Epithelial cell of prostate (primary cell): Measurements from ENCODE around the gene PRSS36.
"Not testable (repeated sequence)": the region's sequence is repeated elsewhere in the genome, so short reads cannot be mapped to it uniquely, and the experiment has no call there.

Experiments used
- DNase-seq: peaks from one replicate; pipeline ENCODE4 v3.0.0-alpha.2; 2011; ENCODE audit warnings: low read depth, low spot score
- H3K27ac ChIP-seq: fragments of 450-650 bp; 2 replicates; pipeline ENCODE4 v1.5.1; 2017; ENCODE audit warnings: mild to moderate bottlenecking

PRSS36 gene

GRCh38 chr16:31185339-31185738 lies 35.5 kb upstream of the PRSS36 start:
- DNase-seq = no peak
- no peak overlapping the region for H3K27ac ChIP-seq

GRCh38 chr16:31184888-31185287 lies 35.0 kb upstream of the PRSS36 start:
- no peak for DNase-seq
- H3K27ac ChIP-seq = no peak overlapping the region

- H3K27ac ChIP-seq = no peak overlapping the region
- DNase-seq = no peak
Measured at GRCh38 chr16:31183432-31184428, 33.9 kb upstream of the PRSS36 start.

- H3K27ac ChIP-seq = peak overlapping the region; percentile 81
- no peak for DNase-seq
Measured at GRCh38 chr16:31182391-31182790, 32.5 kb upstream of the PRSS36 start.

- DNase-seq = no peak
- H3K27ac ChIP-seq = peak overlapping the region; percentile 81
Measured at GRCh38 chr16:31181102-31181830, 31.4 kb upstream of the PRSS36 start.

GRCh38 chr16:31179747-31180459 lies 30.0 kb upstream of the PRSS36 start, which contains the start of gene FUS:
TSS of gene FUS (plus strand) at chr16:31180139. CDS start at chr16:31180215, 76 bp downstream.
- DNase-seq = peak; percentile 51
- H3K27ac ChIP-seq = peak within 1 kb of the TSS; percentile 81

GRCh38 chr16:31179219-31179746 lies 29.4 kb upstream of the PRSS36 start:
- peak overlapping the region; percentile 81 for H3K27ac ChIP-seq
- DNase-seq = no peak

- H3K27ac ChIP-seq = no peak overlapping the region
- peak; percentile 76 for DNase-seq
Measured at GRCh38 chr16:31177136-31177535, 27.3 kb upstream of the PRSS36 start.

GRCh38 chr16:31170048-31170447 lies 20.2 kb upstream of the PRSS36 start:
- not testable (repeated sequence) for DNase-seq, H3K27ac ChIP-seq

- DNase-seq = no peak
- no peak overlapping the region for H3K27ac ChIP-seq
Measured at GRCh38 chr16:31168848-31169247, 19.0 kb upstream of the PRSS36 start.

GRCh38 chr16:31167315-31167714 lies 17.4 kb upstream of the PRSS36 start:
- DNase-seq = no peak
- H3K27ac ChIP-seq = no peak overlapping the region

GRCh38 chr16:31157136-31157535 lies 7.3 kb upstream of the PRSS36 start:
- H3K27ac ChIP-seq = no peak overlapping the region
- no peak for DNase-seq

- H3K27ac ChIP-seq, DNase-seq: not testable (repeated sequence)
Measured at GRCh38 chr16:31150976-31151375, 1.1 kb upstream of the PRSS36 start.

GRCh38 chr16:31149332-31149731 lies 534 bp downstream of the PRSS36 start:
- no peak for DNase-seq
- no peak overlapping the region for H3K27ac ChIP-seq

GRCh38 chr16:31148896-31149295 lies 970 bp downstream of the PRSS36 start:
- no peak for DNase-seq

GRCh38 chr16:31148281-31148728 lies 1.6 kb downstream of the PRSS36 start:
- DNase-seq = no peak
- H3K27ac ChIP-seq = no peak overlapping the region

More at GRCh38 chr16:31148896-31149295, 970 bp downstream of the PRSS36 start:
- H3K27ac ChIP-seq = no peak overlapping the region

- DNase-seq = no peak
- no peak overlapping the region for H3K27ac ChIP-seq
Measured at GRCh38 chr16:31147574-31147973, 2.3 kb downstream of the PRSS36 start.

GRCh38 chr16:31145398-31145990 lies 4.4 kb downstream of the PRSS36 start:
- no peak for DNase-seq
- H3K27ac ChIP-seq = no peak overlapping the region

GRCh38 chr16:31144418-31144817 lies 5.4 kb downstream of the PRSS36 start:
- not testable (repeated sequence) for DNase-seq, H3K27ac ChIP-seq
